ENCODE results near the gene C4A.

- TF ChIP-seq, protein P1, sequence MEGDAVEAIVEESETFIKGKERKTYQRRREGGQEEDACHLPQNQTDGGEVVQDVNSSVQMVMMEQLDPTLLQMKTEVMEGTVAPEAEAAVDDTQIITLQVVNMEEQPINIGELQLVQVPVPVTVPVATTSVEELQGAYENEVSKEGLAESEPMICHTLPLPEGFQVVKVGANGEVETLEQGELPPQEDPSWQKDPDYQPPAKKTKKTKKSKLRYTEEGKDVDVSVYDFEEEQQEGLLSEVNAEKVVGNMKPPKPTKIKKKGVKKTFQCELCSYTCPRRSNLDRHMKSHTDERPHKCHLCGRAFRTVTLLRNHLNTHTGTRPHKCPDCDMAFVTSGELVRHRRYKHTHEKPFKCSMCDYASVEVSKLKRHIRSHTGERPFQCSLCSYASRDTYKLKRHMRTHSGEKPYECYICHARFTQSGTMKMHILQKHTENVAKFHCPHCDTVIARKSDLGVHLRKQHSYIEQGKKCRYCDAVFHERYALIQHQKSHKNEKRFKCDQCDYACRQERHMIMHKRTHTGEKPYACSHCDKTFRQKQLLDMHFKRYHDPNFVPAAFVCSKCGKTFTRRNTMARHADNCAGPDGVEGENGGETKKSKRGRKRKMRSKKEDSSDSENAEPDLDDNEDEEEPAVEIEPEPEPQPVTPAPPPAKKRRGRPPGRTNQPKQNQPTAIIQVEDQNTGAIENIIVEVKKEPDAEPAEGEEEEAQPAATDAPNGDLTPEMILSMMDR (IDR thresholded peaks at IDR 0.05 in 2 of 3, conservative IDR thresholded peaks at IDR 0.05 in 1 of 3; ENCODE audit: control insufficient read depth in 2 of 3, extremely low read depth in 1 of 3, insufficient read depth in 1 of 3, low read depth in 3 of 3, low read length in 3 of 3) = no peak
- no peak for TF ChIP-seq POLR2A (IDR thresholded peaks at IDR 0.05; ENCODE audit: low read depth, low read length)
- TF ChIP-seq, protein P2, sequence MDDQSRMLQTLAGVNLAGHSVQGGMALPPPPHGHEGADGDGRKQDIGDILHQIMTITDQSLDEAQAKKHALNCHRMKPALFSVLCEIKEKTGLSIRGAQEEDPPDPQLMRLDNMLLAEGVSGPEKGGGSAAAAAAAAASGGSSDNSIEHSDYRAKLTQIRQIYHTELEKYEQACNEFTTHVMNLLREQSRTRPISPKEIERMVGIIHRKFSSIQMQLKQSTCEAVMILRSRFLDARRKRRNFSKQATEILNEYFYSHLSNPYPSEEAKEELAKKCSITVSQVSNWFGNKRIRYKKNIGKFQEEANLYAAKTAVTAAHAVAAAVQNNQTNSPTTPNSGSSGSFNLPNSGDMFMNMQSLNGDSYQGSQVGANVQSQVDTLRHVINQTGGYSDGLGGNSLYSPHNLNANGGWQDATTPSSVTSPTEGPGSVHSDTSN (IDR thresholded peaks at IDR 0.05; ENCODE audit: insufficient replicate concordance, low read depth, low read length) = no peak
- TF ChIP-seq RB1 (IDR thresholded peaks at IDR 0.05; ENCODE audit: borderline replicate concordance) = no peak
- TF ChIP-seq ZNF207 (IDR thresholded peaks at IDR 0.05; ENCODE audit: borderline replicate concordance) = no peak
- no peak for TF ChIP-seq USF1 (IDR thresholded peaks at IDR 0.05; ENCODE audit: borderline replicate concordance, extremely low read length, insufficient read depth, low read depth, low read length)
- TF ChIP-seq POLR2AphosphoS2 (IDR thresholded peaks at IDR 0.05; ENCODE audit: low read depth, low read length) = no peak
- TF ChIP-seq SREBF1 (IDR thresholded peaks at IDR 0.05; ENCODE audit: low read length) = no peak
- no peak for TF ChIP-seq FOXM1 (IDR thresholded peaks at IDR 0.05; ENCODE audit: low read depth, low read length)
- TF ChIP-seq TAF1 (IDR thresholded peaks at IDR 0.05; ENCODE audit: borderline replicate concordance, low read depth, low read length) = no peak
- TF ChIP-seq PKNOX1 (IDR thresholded peaks at IDR 0.05) = no peak
- TF ChIP-seq NFYA (IDR thresholded peaks at IDR 0.05; ENCODE audit: borderline replicate concordance, low read depth, low read length) = no peak
- TF ChIP-seq, protein P3, sequence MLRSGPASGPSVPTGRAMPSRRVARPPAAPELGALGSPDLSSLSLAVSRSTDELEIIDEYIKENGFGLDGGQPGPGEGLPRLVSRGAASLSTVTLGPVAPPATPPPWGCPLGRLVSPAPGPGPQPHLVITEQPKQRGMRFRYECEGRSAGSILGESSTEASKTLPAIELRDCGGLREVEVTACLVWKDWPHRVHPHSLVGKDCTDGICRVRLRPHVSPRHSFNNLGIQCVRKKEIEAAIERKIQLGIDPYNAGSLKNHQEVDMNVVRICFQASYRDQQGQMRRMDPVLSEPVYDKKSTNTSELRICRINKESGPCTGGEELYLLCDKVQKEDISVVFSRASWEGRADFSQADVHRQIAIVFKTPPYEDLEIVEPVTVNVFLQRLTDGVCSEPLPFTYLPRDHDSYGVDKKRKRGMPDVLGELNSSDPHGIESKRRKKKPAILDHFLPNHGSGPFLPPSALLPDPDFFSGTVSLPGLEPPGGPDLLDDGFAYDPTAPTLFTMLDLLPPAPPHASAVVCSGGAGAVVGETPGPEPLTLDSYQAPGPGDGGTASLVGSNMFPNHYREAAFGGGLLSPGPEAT (IDR thresholded peaks at IDR 0.05; ENCODE audit: low read depth) = no peak
- TF ChIP-seq EZH2 (IDR thresholded peaks at IDR 0.05; ENCODE audit: borderline replicate concordance, control insufficient read depth, low read depth, low read length) = no peak
Observed at GRCh38 chr6:31947070-31947675, 34.7 kb upstream of the C4A start.

Data from GM12878 (cell line).